ENCODE measurements around the gene ISLR2. TPM values are rescaled to one million over a fixed set of nuclear protein-coding genes. Genes with fewer than 3 reads are reported as not detected.

Gene ISLR2
- total RNA-seq, 1 experiment from 2014 or later: 6.3 TPM

GRCh38 chr15:74123131-74123429 is 7.3 kb upstream of the ISLR2 start:
- DNase-seq: peak; percentile 86
- peaks cover 16% of the 10 kb centered on the region for H3K27me3 ChIP-seq (ENCODE audit: control insufficient read depth, insufficient read depth, low read length)
- H3K4me3 ChIP-seq (ENCODE audit: insufficient read depth, low read depth, low read length): no peak overlapping the region
- no peaks in the 10 kb centered on the region for H3K36me3 ChIP-seq (replicated peaks; ENCODE audit: control insufficient read depth, insufficient read depth, low read length)

DNA sequence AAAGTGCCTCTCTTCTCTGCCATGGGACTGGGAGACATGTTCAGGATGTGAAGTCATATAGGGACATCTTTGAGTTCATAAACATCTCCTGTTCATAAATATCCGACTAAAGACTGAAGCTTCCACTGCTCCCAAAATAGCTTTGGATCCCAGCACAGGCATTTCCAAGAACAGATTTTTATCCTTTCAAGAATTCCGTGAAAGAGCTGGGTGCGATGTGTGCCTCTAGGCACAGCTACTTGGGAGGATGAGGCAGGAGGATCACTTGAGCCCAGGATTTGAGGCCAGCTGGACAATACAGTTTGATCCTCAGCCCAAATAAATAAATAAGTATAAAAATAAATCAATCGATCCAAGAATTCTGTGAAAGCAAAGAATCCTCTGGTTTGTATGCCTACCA is 6.7 kb upstream of the ISLR2 start:
- no peak for DNase-seq
- H3K4me3 ChIP-seq (ENCODE audit: insufficient read depth, low read depth, low read length): no peak overlapping the region
- no peaks in the 10 kb centered on the region for H3K36me3 ChIP-seq (replicated peaks; ENCODE audit: control insufficient read depth, insufficient read depth, low read length)
- H3K27me3 ChIP-seq (ENCODE audit: control insufficient read depth, insufficient read depth, low read length): peaks cover 22% of the 10 kb centered on the region

- Histone ChIP-seq H3K4me3 (ENCODE audit: insufficient read depth, low read depth, low read length) (no peak overlapping the region), H3K27me3 (ENCODE audit: control insufficient read depth, insufficient read depth, low read length) (peaks cover 27% of the 10 kb centered on the region), H3K36me3 (replicated peaks; ENCODE audit: control insufficient read depth, insufficient read depth, low read length) (no peaks in the 10 kb centered on the region)
- no peak for DNase-seq
Measured at GRCh38 chr15:74124196-74124595, 6.2 kb upstream of the ISLR2 start.

DNA sequence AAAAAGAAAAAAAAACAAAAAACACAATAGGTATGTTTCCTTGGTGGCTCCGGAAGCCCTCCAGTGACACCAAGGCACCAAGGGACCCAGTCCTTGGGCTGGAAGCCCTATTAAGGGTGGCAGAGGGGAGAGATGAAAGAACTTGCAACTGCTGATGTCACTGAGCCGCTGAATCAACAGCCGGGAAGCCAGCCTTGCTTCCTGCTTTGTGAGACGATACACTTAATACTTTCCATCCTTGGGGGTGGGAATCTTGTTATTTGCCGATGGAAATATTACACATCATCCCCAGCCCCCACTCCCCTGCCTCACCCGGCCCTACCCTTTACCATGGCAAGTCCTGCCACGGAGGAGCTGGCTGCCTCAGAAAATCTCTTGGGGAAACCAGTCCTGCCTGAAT is 5.6 kb upstream of the ISLR2 start:
- no peaks in the 10 kb centered on the region for H3K36me3 ChIP-seq (replicated peaks; ENCODE audit: control insufficient read depth, insufficient read depth, low read length)
- H3K27me3 ChIP-seq (ENCODE audit: control insufficient read depth, insufficient read depth, low read length): peaks cover 33% of the 10 kb centered on the region
- H3K4me3 ChIP-seq (ENCODE audit: insufficient read depth, low read depth, low read length): no peak overlapping the region
- no peak for DNase-seq

DNA sequence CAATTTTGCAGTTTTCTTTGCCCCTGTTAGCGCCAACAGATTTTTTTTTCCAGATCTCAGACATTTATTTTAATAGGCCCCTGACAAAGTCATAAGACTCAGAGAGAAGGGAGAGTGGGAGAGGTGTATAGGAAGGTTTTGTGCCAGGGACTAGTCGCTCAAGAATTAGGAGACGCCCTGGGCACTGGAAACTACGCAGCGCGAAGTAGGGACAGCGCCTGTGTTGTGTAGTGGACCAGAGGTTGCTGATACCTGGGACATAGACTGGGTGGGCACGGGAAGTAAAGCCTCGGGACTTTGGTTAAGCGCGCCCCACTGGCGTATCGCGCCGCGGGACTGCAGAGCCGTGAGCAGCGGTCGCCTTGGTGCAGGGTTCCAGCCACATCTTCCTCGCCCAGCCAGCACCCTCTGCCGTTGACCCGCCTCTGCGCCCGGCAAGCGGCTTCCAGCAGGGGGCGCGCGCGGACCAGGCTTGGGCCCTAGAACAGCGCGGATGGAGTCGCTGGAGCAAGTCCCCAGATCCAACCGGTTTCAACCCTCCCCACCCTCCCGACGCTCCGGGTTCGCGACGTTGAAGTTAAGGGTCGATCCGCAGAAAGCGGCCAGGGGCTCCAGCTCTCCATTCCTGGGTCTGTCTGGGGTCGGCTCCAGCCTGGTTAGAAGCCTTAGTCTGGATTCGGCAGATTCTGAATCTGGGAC is 3.0 kb upstream of the ISLR2 start:
- DNase-seq: peak; percentile 95
- peaks cover 56% of the 10 kb centered on the region for H3K27me3 ChIP-seq (ENCODE audit: control insufficient read depth, insufficient read depth, low read length)
- no peaks in the 10 kb centered on the region for H3K36me3 ChIP-seq (replicated peaks; ENCODE audit: control insufficient read depth, insufficient read depth, low read length)
- H3K4me3 ChIP-seq (ENCODE audit: insufficient read depth, low read depth, low read length): peak overlapping the region; percentile 56

DNA sequence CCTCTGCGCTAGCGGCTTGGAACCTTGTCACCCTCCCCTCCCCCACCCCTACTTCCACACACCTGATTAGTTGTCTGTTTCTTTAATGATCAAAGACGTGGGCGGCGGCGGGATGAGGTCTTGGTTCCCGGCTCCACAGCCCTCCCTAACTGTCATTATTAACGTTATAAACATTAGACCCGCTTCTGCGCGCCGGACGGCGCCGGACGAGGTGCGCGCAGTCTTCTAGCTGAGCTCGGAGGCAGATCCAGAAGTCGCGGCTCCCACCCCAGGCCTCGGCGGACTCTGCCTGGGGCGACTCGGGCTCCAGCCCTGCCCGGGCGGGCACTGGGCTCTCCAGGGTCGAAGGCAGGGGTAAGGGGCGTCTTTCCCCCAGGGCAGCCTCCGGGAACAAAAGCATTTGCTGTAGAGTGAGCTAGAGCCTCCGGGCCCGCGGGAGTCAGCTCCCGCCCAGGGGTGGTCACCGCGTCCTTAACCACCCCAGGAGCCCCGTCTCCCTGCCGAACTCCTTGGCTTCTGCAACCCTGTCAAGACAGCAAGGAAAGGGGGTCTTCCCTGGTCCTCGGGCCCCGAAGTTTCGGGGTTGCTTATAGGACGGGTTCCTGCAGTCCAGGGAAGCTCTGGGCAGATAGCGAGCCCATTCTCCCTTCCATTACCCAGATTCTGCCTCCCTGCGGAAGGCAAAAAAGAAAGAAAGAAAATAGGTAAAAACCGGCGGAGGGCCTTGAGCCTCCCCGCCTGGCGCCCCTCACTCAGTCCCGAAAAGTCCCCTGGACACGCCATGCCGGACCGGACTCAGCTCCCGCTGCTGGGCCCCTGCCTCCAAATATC is 2.2 kb upstream of the ISLR2 start:
- Histone ChIP-seq H3K36me3 (replicated peaks; ENCODE audit: control insufficient read depth, insufficient read depth, low read length) (no peaks in the 10 kb centered on the region), H3K4me3 (ENCODE audit: insufficient read depth, low read depth, low read length) (peak overlapping the region; percentile 56), H3K27me3 (ENCODE audit: control insufficient read depth, insufficient read depth, low read length) (peaks cover 63% of the 10 kb centered on the region)
- peak; percentile 76 for DNase-seq

DNA sequence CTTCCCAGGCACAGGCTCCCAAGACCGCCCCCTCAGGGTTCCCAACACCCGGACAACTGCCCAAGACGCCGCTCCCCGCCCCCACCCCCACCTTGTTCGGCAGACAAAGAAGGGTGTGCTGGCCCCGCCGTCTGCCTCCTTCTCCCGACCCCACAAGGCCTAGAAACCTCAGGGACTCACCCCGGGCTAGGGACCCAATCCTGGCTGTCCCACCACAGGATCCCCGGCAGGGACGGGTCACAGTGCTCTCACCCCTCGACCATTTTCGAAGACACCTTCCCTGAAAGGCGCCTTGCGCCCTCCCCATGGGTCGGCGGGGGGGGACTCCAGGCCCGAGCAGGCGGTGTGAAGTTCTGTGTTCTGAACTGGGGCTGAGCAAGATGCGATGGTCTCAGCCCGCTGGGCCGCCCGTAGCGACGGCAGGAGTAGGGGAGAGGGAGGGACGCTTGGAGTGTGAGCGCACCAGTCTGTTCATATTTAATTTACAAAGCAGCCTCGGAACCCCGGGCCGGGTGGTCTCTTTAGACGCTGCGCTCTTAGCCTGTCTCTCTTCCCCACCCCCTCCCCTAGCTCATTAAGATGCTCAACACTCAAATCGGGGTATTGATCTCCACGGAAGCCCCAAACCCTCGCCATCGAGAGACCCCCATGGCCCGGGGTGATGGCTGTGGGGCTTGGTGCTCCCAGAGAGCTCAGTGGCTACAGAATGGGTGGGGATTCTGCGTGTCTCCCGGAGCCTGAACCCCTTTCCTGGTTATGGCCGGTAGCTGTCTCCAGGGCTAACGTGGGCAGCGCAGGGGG is 1.4 kb upstream of the ISLR2 start:
- Histone ChIP-seq H3K4me3 (ENCODE audit: insufficient read depth, low read depth, low read length) (peak overlapping the region; percentile 56), H3K36me3 (replicated peaks; ENCODE audit: control insufficient read depth, insufficient read depth, low read length) (no peaks in the 10 kb centered on the region), H3K27me3 (ENCODE audit: control insufficient read depth, insufficient read depth, low read length) (peaks cover 70% of the 10 kb centered on the region)
- DNase-seq: peak; percentile 74

GRCh38 chr15:74129586-74130154 is 716 bp upstream of the ISLR2 start:
- DNase-seq: no peak
- H3K36me3 ChIP-seq (replicated peaks; ENCODE audit: control insufficient read depth, insufficient read depth, low read length): no peaks in the 10 kb centered on the region
- peak overlapping the region; percentile 56 for H3K4me3 ChIP-seq (ENCODE audit: insufficient read depth, low read depth, low read length)
- H3K27me3 ChIP-seq (ENCODE audit: control insufficient read depth, insufficient read depth, low read length): peaks cover 77% of the 10 kb centered on the region

DNA sequence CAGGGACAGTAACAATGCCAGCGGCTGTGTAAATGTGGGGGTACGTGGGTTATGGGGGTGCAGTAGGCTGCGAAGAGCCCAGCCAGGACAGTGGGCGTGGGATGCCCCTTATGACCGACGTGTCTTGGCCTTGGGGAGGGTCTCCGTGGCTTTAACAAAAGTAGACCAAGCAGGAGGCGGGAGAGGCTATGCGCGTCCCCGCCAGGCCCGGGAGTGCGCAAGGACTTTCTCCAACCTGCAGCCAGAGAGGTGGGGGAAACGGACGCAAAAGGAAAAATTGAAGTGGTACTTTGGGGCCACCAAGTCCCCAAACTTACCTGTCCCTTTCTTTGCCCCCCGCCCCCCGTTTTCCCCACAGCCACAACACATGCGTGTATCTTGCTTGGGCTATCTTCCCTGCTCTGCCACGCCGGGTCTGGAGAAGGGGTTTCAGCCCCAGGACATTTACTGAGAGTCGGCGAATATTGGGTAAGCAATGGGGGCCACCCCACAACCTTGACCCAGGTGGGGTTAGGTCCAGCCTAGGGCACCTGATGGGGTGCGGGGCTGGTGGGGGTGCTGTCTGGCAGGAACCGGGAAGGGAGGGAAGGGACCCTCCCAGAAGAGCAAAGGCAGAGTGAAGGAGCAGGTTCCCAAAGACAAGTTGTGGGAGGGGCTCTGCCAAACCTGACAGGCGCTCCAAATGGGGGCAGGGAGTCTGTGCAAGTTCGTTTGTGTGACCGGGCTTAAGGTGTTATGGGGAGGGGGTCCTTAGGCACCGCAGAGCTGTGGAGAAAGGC is 652 bp downstream of the ISLR2 start:
- H3K36me3 ChIP-seq (replicated peaks; ENCODE audit: control insufficient read depth, insufficient read depth, low read length): no peaks in the 10 kb centered on the region
- H3K4me3 ChIP-seq (ENCODE audit: insufficient read depth, low read depth, low read length): peak overlapping the region; percentile 37
- H3K27me3 ChIP-seq (ENCODE audit: control insufficient read depth, insufficient read depth, low read length): peaks cover 91% of the 10 kb centered on the region
- peak; percentile 52 for DNase-seq

GRCh38 chr15:74131628-74132413 is 1.4 kb downstream of the ISLR2 start:
- Histone ChIP-seq H3K36me3 (replicated peaks; ENCODE audit: control insufficient read depth, insufficient read depth, low read length) (no peaks in the 10 kb centered on the region), H3K4me3 (ENCODE audit: insufficient read depth, low read depth, low read length) (no peak overlapping the region), H3K27me3 (ENCODE audit: control insufficient read depth, insufficient read depth, low read length) (peaks cover 96% of the 10 kb centered on the region)
- DNase-seq: no peak

DNA sequence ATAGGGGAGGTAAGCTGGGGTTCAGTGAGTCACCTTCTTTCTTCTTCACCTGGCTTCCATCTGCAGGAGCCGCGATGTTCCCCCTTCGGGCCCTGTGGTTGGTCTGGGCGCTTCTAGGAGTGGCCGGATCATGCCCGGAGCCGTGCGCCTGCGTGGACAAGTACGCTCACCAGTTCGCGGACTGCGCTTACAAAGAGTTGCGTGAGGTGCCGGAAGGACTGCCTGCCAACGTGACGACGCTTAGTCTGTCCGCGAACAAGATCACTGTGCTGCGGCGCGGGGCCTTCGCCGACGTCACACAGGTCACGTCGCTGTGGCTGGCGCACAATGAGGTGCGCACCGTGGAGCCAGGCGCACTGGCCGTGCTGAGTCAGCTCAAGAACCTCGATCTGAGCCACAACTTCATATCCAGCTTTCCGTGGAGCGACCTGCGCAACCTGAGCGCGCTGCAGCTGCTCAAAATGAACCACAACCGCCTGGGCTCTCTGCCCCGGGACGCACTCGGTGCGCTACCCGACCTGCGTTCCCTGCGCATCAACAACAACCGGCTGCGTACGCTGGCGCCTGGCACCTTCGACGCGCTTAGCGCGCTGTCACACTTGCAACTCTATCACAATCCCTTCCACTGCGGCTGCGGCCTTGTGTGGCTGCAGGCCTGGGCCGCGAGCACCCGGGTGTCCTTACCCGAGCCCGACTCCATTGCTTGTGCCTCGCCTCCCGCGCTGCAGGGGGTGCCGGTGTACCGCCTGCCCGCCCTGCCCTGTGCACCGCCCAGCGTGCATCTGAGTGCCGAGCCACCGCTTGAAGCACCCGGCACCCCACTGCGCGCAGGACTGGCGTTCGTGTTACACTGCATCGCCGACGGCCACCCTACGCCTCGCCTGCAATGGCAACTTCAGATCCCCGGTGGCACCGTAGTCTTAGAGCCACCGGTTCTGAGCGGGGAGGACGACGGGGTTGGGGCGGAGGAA is 2.6 kb downstream of the ISLR2 start:
- peaks cover 97% of the 10 kb centered on the region for H3K27me3 ChIP-seq (ENCODE audit: control insufficient read depth, insufficient read depth, low read length)
- peak; percentile 75 for DNase-seq
- peak overlapping the region; percentile 22; the same call in 1 of the 2 replicates for H3K4me3 ChIP-seq (ENCODE audit: insufficient read depth, low read depth, low read length)
- no peaks in the 10 kb centered on the region for H3K36me3 ChIP-seq (replicated peaks; ENCODE audit: control insufficient read depth, insufficient read depth, low read length)

DNA sequence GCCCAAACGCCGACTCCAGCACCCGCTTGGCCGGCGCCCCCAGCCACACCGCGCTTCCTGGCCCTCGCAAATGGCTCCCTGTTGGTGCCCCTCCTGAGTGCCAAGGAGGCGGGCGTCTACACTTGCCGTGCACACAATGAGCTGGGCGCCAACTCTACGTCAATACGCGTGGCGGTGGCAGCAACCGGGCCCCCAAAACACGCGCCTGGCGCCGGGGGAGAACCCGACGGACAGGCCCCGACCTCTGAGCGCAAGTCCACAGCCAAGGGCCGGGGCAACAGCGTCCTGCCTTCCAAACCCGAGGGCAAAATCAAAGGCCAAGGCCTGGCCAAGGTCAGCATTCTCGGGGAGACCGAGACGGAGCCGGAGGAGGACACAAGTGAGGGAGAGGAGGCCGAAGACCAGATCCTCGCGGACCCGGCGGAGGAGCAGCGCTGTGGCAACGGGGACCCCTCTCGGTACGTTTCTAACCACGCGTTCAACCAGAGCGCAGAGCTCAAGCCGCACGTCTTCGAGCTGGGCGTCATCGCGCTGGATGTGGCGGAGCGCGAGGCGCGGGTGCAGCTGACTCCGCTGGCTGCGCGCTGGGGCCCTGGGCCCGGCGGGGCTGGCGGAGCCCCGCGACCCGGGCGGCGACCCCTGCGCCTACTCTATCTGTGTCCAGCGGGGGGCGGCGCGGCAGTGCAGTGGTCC is 3.5 kb downstream of the ISLR2 start:
- DNase-seq: peak; percentile 75
- Histone ChIP-seq H3K36me3 (replicated peaks; ENCODE audit: control insufficient read depth, insufficient read depth, low read length) (no peaks in the 10 kb centered on the region), H3K4me3 (ENCODE audit: insufficient read depth, low read depth, low read length) (peak overlapping the region; percentile 22; the same call in 1 of the 2 replicates), H3K27me3 (ENCODE audit: control insufficient read depth, insufficient read depth, low read length) (peaks cover 90% of the 10 kb centered on the region)
